HG03378 (cell line): ENCODE data around the gene ITGB8.

Source experiments
- ATAC-seq: cut with Tn5 transposase; IDR thresholded peaks from one replicate; pipeline ENCODE4 v1.9.1; 2021; ENCODE audit warnings: mild to moderate bottlenecking, moderate library complexity; ENCODE audit not compliant: unreplicated experiment

The ITGB8 gene

DNA sequence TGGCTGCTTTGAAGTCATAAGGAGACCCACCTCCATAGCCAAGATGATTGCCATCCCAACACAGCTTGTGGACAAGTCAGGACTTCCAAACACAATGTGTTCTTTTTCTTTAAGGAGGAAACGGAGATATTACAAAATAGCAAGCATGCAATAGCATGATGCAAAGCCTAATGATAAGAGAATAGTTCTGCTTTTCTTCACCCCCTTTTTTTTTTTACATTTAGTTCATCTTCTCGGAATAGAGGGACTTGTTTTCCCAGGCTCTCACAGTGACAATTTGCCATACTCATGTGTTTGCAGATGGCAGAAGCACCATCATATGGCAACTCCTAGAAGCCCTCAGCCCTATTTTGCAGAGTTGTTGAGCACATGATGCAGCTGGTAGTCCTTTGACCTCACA lies 119.8 kb downstream of the ITGB8 start:
- ATAC-seq = no peak

DNA sequence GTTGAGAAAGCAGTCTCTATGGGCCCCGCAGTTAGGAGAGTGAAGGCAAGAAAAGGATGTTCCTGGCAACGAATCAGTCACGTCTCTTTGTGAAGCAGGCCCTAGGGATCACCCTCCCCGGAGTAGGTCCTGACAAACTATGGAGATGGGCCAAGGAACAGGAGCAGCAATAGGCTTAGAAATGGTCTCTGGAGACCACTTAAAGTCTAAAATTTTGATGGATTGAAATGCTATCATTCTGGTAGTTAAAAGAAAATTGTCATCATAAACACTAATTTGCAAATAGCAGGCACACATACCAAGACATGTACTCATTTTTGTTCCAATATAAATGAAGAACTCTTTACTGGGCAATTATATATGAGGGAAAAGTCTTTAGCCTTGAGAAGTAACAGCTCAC lies 123.5 kb downstream of the ITGB8 start:
- no peak for ATAC-seq

DNA sequence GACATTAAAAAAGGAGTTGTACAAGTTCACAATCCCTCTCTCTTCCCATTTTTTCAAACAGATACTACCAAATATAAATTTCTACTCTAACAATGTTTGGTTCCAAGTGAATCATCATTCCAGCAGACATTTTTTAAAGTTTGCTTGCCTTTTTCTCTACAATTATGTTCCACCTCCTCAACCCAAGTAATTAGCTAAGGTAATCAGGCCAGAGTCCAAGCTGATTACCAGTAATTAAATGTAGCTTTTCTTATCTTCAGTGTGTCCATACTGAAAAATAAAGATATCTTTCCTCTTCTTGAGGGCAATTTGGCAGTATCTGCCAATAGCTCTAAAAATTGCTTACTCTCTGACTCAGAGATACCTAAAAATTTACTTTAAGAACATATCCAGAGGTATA lies 126.0 kb downstream of the ITGB8 start:
- no peak for ATAC-seq

- ATAC-seq = no peak
Observed at GRCh38 chr7:20458521-20458920, 127.8 kb downstream of the ITGB8 start.

- no peak for ATAC-seq
Observed at GRCh38 chr7:20459419-20459818, 128.7 kb downstream of the ITGB8 start.

GRCh38 chr7:20464891-20465290 lies 134.2 kb downstream of the ITGB8 start:
- ATAC-seq = no peak
